ENCODE data around the gene SPDYE16.

DNA sequence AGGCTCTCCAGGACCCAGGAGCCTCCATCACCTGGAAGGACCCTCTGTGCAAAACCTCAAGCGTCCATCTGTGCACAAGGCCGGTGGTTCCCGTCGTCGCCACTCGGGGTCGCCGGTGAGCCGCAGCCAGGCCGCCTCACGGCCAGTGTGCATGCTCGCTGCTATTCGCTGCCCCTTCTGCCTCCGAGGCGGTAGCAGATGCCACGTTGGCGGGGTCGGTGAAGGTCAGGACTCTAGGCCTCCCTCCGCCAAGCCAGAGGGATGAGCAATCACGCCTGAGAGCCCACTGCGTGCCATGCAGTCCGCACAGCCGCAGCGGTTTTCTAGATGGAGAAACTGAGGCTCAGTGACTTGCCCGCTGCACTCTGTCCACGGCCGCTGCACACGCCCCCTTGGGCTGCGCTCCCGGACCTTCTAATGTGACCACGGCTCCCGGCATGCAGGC lies 27.1 kb downstream of the SPDYE16 start:
- TF ChIP-seq, protein P1, sequence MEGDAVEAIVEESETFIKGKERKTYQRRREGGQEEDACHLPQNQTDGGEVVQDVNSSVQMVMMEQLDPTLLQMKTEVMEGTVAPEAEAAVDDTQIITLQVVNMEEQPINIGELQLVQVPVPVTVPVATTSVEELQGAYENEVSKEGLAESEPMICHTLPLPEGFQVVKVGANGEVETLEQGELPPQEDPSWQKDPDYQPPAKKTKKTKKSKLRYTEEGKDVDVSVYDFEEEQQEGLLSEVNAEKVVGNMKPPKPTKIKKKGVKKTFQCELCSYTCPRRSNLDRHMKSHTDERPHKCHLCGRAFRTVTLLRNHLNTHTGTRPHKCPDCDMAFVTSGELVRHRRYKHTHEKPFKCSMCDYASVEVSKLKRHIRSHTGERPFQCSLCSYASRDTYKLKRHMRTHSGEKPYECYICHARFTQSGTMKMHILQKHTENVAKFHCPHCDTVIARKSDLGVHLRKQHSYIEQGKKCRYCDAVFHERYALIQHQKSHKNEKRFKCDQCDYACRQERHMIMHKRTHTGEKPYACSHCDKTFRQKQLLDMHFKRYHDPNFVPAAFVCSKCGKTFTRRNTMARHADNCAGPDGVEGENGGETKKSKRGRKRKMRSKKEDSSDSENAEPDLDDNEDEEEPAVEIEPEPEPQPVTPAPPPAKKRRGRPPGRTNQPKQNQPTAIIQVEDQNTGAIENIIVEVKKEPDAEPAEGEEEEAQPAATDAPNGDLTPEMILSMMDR (IDR thresholded peaks at IDR 0.05 in 4 of 5, conservative IDR thresholded peaks at IDR 0.05 in 1 of 5), result peak in 2 of 5 experiments; percentile 67 to 86
- TF ChIP-seq POLR2A (IDR thresholded peaks at IDR 0.05), result no peak

All from gastrocnemius medialis (tissue), 4 donors.